Upper lobe of left lung (tissue), 4 donors: ENCODE measurements around the gene TASOR2.

ENCODE experiments used
- CTCF ChIP-seq, 6 experiments: fragments of 450-650 bp in 4 of 6; fragments of 200-600 bp in 2 of 6; sonication (generic) in 2 of 6; IDR thresholded peaks; one replicate each; pipeline ENCODE4 v1.5.1; 2016 to 2019; ENCODE audit warnings: antibody characterized with exemption in 6 of 6
- EP300 ChIP-seq, 4 donors: sonication (generic); formaldehyde crosslinking; IDR thresholded peaks; one replicate each; pipeline ENCODE4 v1.5.1; 2017; ENCODE audit warnings: antibody characterized with exemption in 4 of 4, control low read depth in 2 of 4
- POLR2A ChIP-seq, 4 donors: fragments of 450-650 bp; IDR thresholded peaks; one replicate each; pipeline ENCODE4 v1.5.1; 2016 to 2017; ENCODE audit warnings: antibody characterized with exemption in 4 of 4, mild to moderate bottlenecking in 2 of 4
- POLR2AphosphoS5 ChIP-seq, 2 donors: sonication (generic); formaldehyde crosslinking; IDR thresholded peaks; one replicate each; pipeline ENCODE4 v1.5.1; 2017; ENCODE audit warnings: antibody characterized with exemption in 2 of 2

GRCh38 chr10:5684971-5685763 lies 529 bp downstream of the TASOR2 start:
- TF ChIP-seq POLR2A (IDR thresholded peaks at IDR 0.05): no peak
- TF ChIP-seq CTCF (IDR thresholded peaks at IDR 0.05): peak in 4 of 6 experiments; percentile 7 to 31 (median 24)
- TF ChIP-seq POLR2AphosphoS5 (IDR thresholded peaks at IDR 0.05): peak in 1 of 2 donors; percentile 29
- TF ChIP-seq EP300 (IDR thresholded peaks at IDR 0.05): no peak
